CD8-positive, alpha-beta memory T cell (primary cell): ENCODE data around the gene KRTAP12-2. TPM values are rescaled to one million over a fixed set of nuclear protein-coding genes. Genes with fewer than 3 reads are reported as not detected.
A peak's percentile ranks its signal among the peaks of the same experiment; 100 is the strongest.

Experiments
- CTCF ChIA-PET: fragments of 350-600 bp; sonication (Branson Sonifier 250); formaldehyde crosslinking; loops from one replicate; lab custom pipeline; 2021; ENCODE audit warnings: antibody characterized with exemption; lab: Charles Lee
- POLR2A ChIA-PET: fragments of 350-600 bp; sonication (Branson Sonifier 250); formaldehyde crosslinking; loops from one replicate; lab custom pipeline; 2021; ENCODE audit warnings: antibody characterized with exemption; lab: Charles Lee
- DNase-seq, 5 donors: peaks; one replicate each; pipeline versions ENCODE4 v3.0.0 to v3.0.0-alpha.2; 2020 to 2022; ENCODE audit warnings: mixed read lengths in 1 of 5
- H3K27ac ChIP-seq: one replicate; pipeline ENCODE4 v1.7.0; 2013; ENCODE audit warnings: low read depth, mild to moderate bottlenecking, low read length, moderate library complexity
- H3K27me3 ChIP-seq: 2 replicates; pipeline ENCODE4 v1.7.0; 2013; ENCODE audit warnings: low read length, mild to moderate bottlenecking; ENCODE audit not compliant: insufficient read depth, poor library complexity, severe bottlenecking
- H3K36me3 ChIP-seq: 2 replicates; pipeline ENCODE4 v1.7.0; 2013; ENCODE audit warnings: mild to moderate bottlenecking, low read length, moderate library complexity; ENCODE audit not compliant: insufficient read depth
- H3K4me1 ChIP-seq: 2 replicates; pipeline ENCODE4 v1.7.0; 2013; ENCODE audit warnings: mild to moderate bottlenecking, low read length, moderate library complexity; ENCODE audit not compliant: insufficient read depth
- H3K4me3 ChIP-seq: 2 replicates; pipeline ENCODE4 v1.7.0; 2013; ENCODE audit warnings: mild to moderate bottlenecking, low read length
- H3K9me3 ChIP-seq: 2 replicates; pipeline ENCODE4 v1.7.0; 2013; ENCODE audit warnings: mild to moderate bottlenecking, low read length
- H3K27ac Mint-ChIP-seq, 8 donors: one replicate each; pipeline ENCODE4 v1.8.0; 2020 to 2021; ENCODE audit warnings: mixed read lengths in 8 of 8, mild to moderate bottlenecking in 6 of 8, inconsistent platforms in 3 of 8, moderate library complexity in 3 of 8
- H3K27me3 Mint-ChIP-seq, 2 donors: one replicate each; pipeline ENCODE4 v1.8.0; 2020 to 2021; ENCODE audit warnings: mixed read lengths in 2 of 2, mild to moderate bottlenecking in 1 of 2, moderate library complexity in 1 of 2
- H3K36me3 Mint-ChIP-seq, 3 donors: one replicate each; pipeline ENCODE4 v1.8.0; 2020 to 2021; ENCODE audit warnings: mixed read lengths in 3 of 3, inconsistent platforms in 1 of 3, mild to moderate bottlenecking in 1 of 3
- H3K4me1 Mint-ChIP-seq, 3 donors: one replicate each; pipeline ENCODE4 v1.8.0; 2020 to 2021; ENCODE audit warnings: mixed read lengths in 3 of 3, inconsistent platforms in 1 of 3, mild to moderate bottlenecking in 1 of 3
- H3K4me3 Mint-ChIP-seq, 7 donors: one replicate each; pipeline ENCODE4 v1.8.0; 2020 to 2021; ENCODE audit warnings: mixed read lengths in 7 of 7, mild to moderate bottlenecking in 6 of 7, moderate library complexity in 4 of 7, inconsistent platforms in 2 of 7
- H3K9me3 Mint-ChIP-seq, 5 donors: one replicate each; pipeline ENCODE4 v1.8.0; 2020 to 2022; ENCODE audit warnings: mixed read lengths in 5 of 5, mild to moderate bottlenecking in 3 of 5, moderate library complexity in 2 of 5, inconsistent platforms in 1 of 5
- polyA plus RNA-seq: library from polyadenylated mRNA; unstranded; fragments of 300-500 nt; fragmentation: Illumina TruSeq; gene quantifications from one replicate; pipeline ENCODE4 v1.2.3, GENCODE V29; 2021
- total RNA-seq, 2 experiments: library from RNA; stranded (reverse); gene quantifications; one replicate each; pipeline ENCODE4 v1.2.3, GENCODE V29; 2021

KRTAP12-2 gene
- total and polyA plus RNA-seq, 3 experiments from 2014 or later = not detected

DNA sequence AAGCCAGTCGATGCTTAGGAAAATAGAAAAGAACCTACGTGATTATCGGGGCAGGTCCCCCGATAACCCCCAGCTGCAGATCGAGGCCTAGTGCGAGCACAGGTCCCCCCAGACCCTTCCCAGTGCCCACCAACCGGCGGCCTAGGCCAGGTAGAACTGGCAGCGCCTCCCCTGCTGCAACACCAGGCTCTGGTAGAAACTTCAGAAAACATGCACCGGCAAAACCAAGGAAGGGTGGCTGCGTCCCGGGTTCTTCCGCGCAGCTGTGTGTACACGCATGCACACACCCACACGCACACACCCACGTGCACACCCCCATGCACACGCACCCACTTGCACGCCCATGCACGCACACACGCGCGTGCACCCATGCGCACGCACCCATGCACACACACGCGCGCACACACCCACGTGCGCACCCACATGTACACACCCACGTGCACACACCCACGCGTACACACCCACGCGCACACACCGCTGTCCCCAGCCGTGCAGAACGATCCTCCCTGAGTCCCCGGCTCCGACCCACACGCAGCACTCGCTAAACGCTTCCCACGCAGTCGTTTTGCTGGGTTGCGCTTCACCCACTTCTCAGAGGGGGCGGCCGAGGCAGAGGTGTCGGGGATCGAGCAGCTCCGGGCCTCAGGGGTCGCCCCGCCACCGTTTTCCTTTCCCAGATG lies 39.4 kb upstream of the KRTAP12-2 start:
- Mint-ChIP-seq H3K9me3 (peaks cover 5 to 19% (median 16%) of the 10 kb centered on the region in 5 donors), H3K4me3 (peak overlapping the region in 1 of 7 donors; percentile 28), H3K36me3 (peaks cover 0 to 4% (median 0%) of the 10 kb centered on the region in 3 donors), H3K4me1 (peaks cover 25 to 39% (median 35%) of the 10 kb centered on the region in 3 donors), H3K27ac (peak overlapping the region in 1 of 8 donors; percentile 43), H3K27me3 (peaks cover 71 to 79% of the 10 kb centered on the region in 2 donors)
- Histone ChIP-seq H3K36me3 (no peaks in the 10 kb centered on the region), H3K27me3 (peaks cover 74% of the 10 kb centered on the region), H3K9me3 (no peaks in the 10 kb centered on the region), H3K27ac (no peak overlapping the region), H3K4me3 (no peak overlapping the region), H3K4me1 (peaks cover 30% of the 10 kb centered on the region)
- peak in 1 of 5 donors; percentile 41 for DNase-seq
- CTCF ChIA-PET = no interaction called here
- POLR2A ChIA-PET = no interaction called here

- H3K36me3 ChIP-seq = no peaks in the 10 kb centered on the region
- H3K4me1 ChIP-seq = peaks cover 14% of the 10 kb centered on the region
- H3K27ac Mint-ChIP-seq = peak overlapping the region in 1 of 8 donors; percentile 57
- ChIA-PET CTCF (no interaction called here), POLR2A (no interaction called here)
- H3K9me3 ChIP-seq = no peaks in the 10 kb centered on the region
- peaks cover 14 to 25% (median 21%) of the 10 kb centered on the region in 3 donors for H3K4me1 Mint-ChIP-seq
- peaks cover 5 to 19% (median 16%) of the 10 kb centered on the region in 5 donors for H3K9me3 Mint-ChIP-seq
- peaks cover 0 to 4% (median 0%) of the 10 kb centered on the region in 3 donors for H3K36me3 Mint-ChIP-seq
- no peak overlapping the region for H3K4me3 ChIP-seq
- H3K27ac ChIP-seq = no peak overlapping the region
- DNase-seq = no peak
- H3K27me3 Mint-ChIP-seq = peaks cover 70 to 78% of the 10 kb centered on the region in 2 donors
- peaks cover 66% of the 10 kb centered on the region for H3K27me3 ChIP-seq
- H3K4me3 Mint-ChIP-seq = no peak overlapping the region
Observed at GRCh38 chr21:44704636-44705001, 37.9 kb upstream of the KRTAP12-2 start.

GRCh38 chr21:44703731-44704635 lies 37.3 kb upstream of the KRTAP12-2 start:
- ChIA-PET POLR2A (no interaction called here), CTCF (no interaction called here)
- H3K4me1 Mint-ChIP-seq = peaks cover 10 to 19% (median 14%) of the 10 kb centered on the region in 3 donors
- H3K27me3 Mint-ChIP-seq = peaks cover 68 to 76% of the 10 kb centered on the region in 2 donors
- H3K4me3 ChIP-seq = no peak overlapping the region
- H3K36me3 Mint-ChIP-seq = peaks cover 0 to 4% (median 0%) of the 10 kb centered on the region in 3 donors
- H3K27me3 ChIP-seq = peaks cover 61% of the 10 kb centered on the region
- H3K27ac Mint-ChIP-seq = no peak overlapping the region
- no peak overlapping the region for H3K4me3 Mint-ChIP-seq
- no peaks in the 10 kb centered on the region for H3K9me3 ChIP-seq
- peaks cover 5 to 19% (median 16%) of the 10 kb centered on the region in 5 donors for H3K9me3 Mint-ChIP-seq
- H3K4me1 ChIP-seq = peaks cover 8% of the 10 kb centered on the region
- no peaks in the 10 kb centered on the region for H3K36me3 ChIP-seq
- peak in 1 of 5 donors; percentile 42 for DNase-seq
- no peak overlapping the region for H3K27ac ChIP-seq

DNA sequence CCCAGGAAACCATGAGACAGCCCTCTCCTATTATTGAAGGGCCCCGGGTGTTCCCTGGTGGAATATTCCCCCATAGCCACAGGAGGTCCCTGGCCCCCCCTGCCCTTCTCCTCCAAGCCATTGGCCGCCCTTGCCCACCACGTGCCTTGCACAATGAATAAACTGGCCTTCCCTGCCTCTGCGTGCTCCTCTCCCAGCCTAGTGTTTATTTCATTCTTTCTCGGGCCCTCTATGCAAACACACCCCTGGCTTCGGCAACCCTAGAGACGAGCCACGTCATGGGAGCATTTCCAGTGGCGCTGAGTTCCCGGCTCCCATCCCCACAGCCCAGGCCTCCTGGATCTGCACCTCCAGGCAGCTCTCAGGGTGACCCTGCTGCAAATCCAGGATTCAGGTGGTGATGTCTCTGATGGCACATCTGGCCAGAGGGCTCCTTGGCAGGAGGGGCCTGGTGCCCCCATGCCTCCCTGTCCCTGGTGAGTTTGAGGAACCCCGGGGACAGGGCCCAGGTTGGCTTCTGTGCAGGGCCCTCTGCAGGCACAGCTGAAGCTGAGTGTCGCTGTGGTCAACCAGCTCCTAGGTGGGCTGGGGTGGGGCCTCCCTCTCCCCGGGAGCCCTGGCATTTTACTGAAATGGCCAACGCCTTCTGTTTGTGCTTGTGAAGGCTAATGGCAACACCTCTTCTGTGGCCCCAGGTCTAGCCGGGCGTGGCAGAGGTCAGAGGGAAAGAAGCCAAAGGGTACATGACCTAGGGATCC lies 36.4 kb upstream of the KRTAP12-2 start:
- CTCF ChIA-PET = no interaction called here
- Histone ChIP-seq H3K4me3 (no peak overlapping the region), H3K36me3 (no peaks in the 10 kb centered on the region), H3K27ac (no peak overlapping the region), H3K27me3 (peaks cover 55% of the 10 kb centered on the region), H3K9me3 (no peaks in the 10 kb centered on the region), H3K4me1 (no peaks in the 10 kb centered on the region)
- no peak overlapping the region for H3K4me3 Mint-ChIP-seq
- H3K27me3 Mint-ChIP-seq = peaks cover 71 to 75% of the 10 kb centered on the region in 2 donors
- peak overlapping the region in 2 of 8 donors; percentile 10 to 64 for H3K27ac Mint-ChIP-seq
- peaks cover 5 to 19% (median 16%) of the 10 kb centered on the region in 5 donors for H3K9me3 Mint-ChIP-seq
- POLR2A ChIA-PET = no interaction called here
- DNase-seq = peak in 1 of 5 donors; percentile 26
- H3K4me1 Mint-ChIP-seq = peaks cover 7 to 14% (median 8%) of the 10 kb centered on the region in 3 donors
- H3K36me3 Mint-ChIP-seq = peaks cover 0 to 4% (median 0%) of the 10 kb centered on the region in 3 donors

- peaks cover 0 to 4% (median 0%) of the 10 kb centered on the region in 3 donors for H3K36me3 Mint-ChIP-seq
- peaks cover 5 to 19% (median 16%) of the 10 kb centered on the region in 5 donors for H3K9me3 Mint-ChIP-seq
- DNase-seq = peak in 1 of 5 donors; percentile 35
- H3K4me1 ChIP-seq = no peaks in the 10 kb centered on the region
- H3K27me3 ChIP-seq = peaks cover 49% of the 10 kb centered on the region
- ChIA-PET POLR2A (no interaction called here), CTCF (no interaction called here)
- H3K4me3 Mint-ChIP-seq = no peak overlapping the region
- H3K27me3 Mint-ChIP-seq = peaks cover 73 to 75% of the 10 kb centered on the region in 2 donors
- H3K9me3 ChIP-seq = no peaks in the 10 kb centered on the region
- H3K27ac ChIP-seq = no peak overlapping the region
- peaks cover 6 to 8% (median 7%) of the 10 kb centered on the region in 3 donors for H3K4me1 Mint-ChIP-seq
- no peak overlapping the region for H3K4me3 ChIP-seq
- H3K27ac Mint-ChIP-seq = peak overlapping the region in 1 of 8 donors; percentile 10
- no peaks in the 10 kb centered on the region for H3K36me3 ChIP-seq
Observed at GRCh38 chr21:44702111-44702972, 35.6 kb upstream of the KRTAP12-2 start.

- no peaks in the 10 kb centered on the region for H3K4me1 ChIP-seq
- peaks cover 0 to 8% (median 0%) of the 10 kb centered on the region in 3 donors for H3K36me3 Mint-ChIP-seq
- peaks cover 69 to 78% of the 10 kb centered on the region in 2 donors for H3K27me3 Mint-ChIP-seq
- H3K9me3 Mint-ChIP-seq = peaks cover 5 to 19% (median 16%) of the 10 kb centered on the region in 5 donors
- no peaks in the 10 kb centered on the region for H3K9me3 ChIP-seq
- H3K4me3 Mint-ChIP-seq = no peak overlapping the region
- H3K36me3 ChIP-seq = no peaks in the 10 kb centered on the region
- peaks cover 6 to 8% (median 7%) of the 10 kb centered on the region in 3 donors for H3K4me1 Mint-ChIP-seq
- CTCF ChIA-PET = no interaction called here
- no peak overlapping the region for H3K4me3 ChIP-seq
- no peak overlapping the region for H3K27ac ChIP-seq
- no peak for DNase-seq
- H3K27ac Mint-ChIP-seq = no peak overlapping the region
- peaks cover 44% of the 10 kb centered on the region for H3K27me3 ChIP-seq
- POLR2A ChIA-PET = no interaction called here
Observed at GRCh38 chr21:44701541-44701940, 34.8 kb upstream of the KRTAP12-2 start.

DNA sequence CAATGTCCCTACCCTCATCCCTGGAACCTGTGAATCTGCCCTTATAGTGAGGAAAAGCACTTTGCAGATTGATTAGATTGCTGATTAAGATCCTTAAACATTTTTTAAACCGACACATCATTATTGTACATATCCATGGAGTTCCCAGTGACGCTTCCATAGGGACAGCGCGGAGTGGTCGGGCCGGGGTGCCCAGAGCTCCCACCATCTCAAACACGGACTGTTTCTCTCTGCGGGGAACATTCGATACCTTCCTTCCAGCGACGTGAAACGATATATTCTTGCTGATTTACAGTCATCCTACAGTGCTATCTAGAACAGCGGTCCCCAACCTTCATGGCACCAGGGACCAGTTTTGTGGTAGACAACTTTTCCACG lies 34.3 kb upstream of the KRTAP12-2 start:
- no peaks in the 10 kb centered on the region for H3K36me3 ChIP-seq
- H3K27me3 ChIP-seq = peaks cover 39% of the 10 kb centered on the region
- no peak overlapping the region for H3K4me3 ChIP-seq
- DNase-seq = no peak
- Mint-ChIP-seq H3K9me3 (peaks cover 4 to 15% (median 11%) of the 10 kb centered on the region in 5 donors), H3K27ac (peak overlapping the region in 1 of 8 donors; percentile 64), H3K36me3 (peaks cover 0 to 13% (median 0%) of the 10 kb centered on the region in 3 donors), H3K27me3 (peaks cover 69 to 81% of the 10 kb centered on the region in 2 donors), H3K4me1 (peaks cover 3 to 11% (median 9%) of the 10 kb centered on the region in 3 donors), H3K4me3 (no peak overlapping the region)
- ChIA-PET POLR2A (no interaction called here), CTCF (no interaction called here)
- H3K4me1 ChIP-seq = no peaks in the 10 kb centered on the region
- no peaks in the 10 kb centered on the region for H3K9me3 ChIP-seq
- no peak overlapping the region for H3K27ac ChIP-seq
